ENCODE measurements around the gene NFKB1.

The NFKB1 gene

GRCh38 chr4:102594000-102594399 is 92.8 kb downstream of the NFKB1 start:
- POLR2A ChIA-PET, result no interaction called here
- no peak for DNase-seq (ENCODE audit: extremely low spot score)
- CTCF ChIA-PET, result no interaction called here
- TF ChIP-seq HDGF (IDR thresholded peaks at IDR 0.05; ENCODE audit: borderline replicate concordance), result no peak
- TF ChIP-seq ELF4 (IDR thresholded peaks at IDR 0.05), result no peak
- no peak for TF ChIP-seq FOXA1 (IDR thresholded peaks at IDR 0.05)
- TF ChIP-seq, protein P1, sequence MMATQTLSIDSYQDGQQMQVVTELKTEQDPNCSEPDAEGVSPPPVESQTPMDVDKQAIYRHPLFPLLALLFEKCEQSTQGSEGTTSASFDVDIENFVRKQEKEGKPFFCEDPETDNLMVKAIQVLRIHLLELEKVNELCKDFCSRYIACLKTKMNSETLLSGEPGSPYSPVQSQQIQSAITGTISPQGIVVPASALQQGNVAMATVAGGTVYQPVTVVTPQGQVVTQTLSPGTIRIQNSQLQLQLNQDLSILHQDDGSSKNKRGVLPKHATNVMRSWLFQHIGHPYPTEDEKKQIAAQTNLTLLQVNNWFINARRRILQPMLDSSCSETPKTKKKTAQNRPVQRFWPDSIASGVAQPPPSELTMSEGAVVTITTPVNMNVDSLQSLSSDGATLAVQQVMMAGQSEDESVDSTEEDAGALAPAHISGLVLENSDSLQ (IDR thresholded peaks at IDR 0.05), result no peak
- TF ChIP-seq FOXK2 (IDR thresholded peaks at IDR 0.05), result no peak
- TF ChIP-seq SP1 (IDR thresholded peaks at IDR 0.05), result no peak

DNA sequence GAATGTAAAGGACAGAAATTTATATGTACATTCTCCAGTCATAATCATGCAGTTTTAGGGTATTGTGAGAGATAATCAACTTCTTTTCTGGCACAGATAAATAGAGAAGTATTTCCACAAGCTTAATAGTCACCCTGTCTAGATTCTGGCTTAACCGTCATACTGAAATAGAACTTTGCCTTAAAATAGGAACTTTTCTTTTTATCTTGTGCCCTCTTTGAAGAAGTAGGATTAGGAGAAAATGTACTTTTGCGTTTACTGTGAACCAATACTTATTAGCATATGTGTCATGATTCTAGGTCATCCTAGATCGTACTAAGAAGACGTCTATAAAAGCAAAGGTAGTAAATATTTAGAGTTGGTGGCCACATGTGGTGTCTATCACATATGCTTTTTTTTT is 95.4 kb downstream of the NFKB1 start:
- TF ChIP-seq BHLHE40 (IDR thresholded peaks at IDR 0.05; ENCODE audit: borderline replicate concordance) (no peak), HDGF (IDR thresholded peaks at IDR 0.05; ENCODE audit: borderline replicate concordance) (no peak), FOXK2 (IDR thresholded peaks at IDR 0.05) (no peak), ELF4 (IDR thresholded peaks at IDR 0.05) (no peak)
- TF ChIP-seq, protein P1 (IDR thresholded peaks at IDR 0.05), result no peak
- ChIA-PET CTCF (no interaction called here), POLR2A (no interaction called here)
- DNase-seq (ENCODE audit: extremely low spot score), result no peak

DNA sequence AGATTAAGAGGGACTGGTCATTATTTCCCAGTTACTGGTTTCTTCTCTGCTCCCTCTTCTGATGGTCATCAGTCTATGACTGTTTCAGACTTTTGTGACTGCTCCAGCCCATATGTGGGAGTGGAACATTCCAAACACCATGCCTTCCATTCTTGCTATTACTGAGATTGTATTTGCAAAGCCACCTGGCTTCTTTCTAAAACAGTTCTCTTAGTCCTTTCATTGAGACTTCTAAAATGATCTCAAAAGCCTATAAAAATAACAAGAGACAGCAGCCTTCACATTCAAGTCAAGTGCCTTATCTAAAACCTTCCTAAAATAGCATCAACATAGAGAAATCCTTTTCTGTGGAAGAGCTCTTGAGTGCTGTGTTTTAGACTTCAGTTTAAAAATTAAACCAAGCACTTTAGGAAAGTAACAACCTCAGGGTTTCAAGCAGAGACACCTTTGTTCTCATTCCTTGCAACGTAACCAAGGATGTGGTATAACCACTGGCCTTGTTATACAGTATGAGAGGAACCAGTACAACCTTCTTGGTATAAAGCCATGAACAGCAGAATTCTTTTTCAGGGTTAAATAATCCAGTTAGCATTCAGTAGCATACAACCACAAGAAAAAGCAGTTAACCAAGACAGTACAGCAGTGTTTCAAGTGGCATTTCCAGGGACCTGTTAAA is 97.1 kb downstream of the NFKB1 start:
- DNase-seq (ENCODE audit: extremely low spot score), result no peak
- TF ChIP-seq ARNT (IDR thresholded peaks at IDR 0.05), result no peak
- no peak for TF ChIP-seq SUZ12 (IDR thresholded peaks at IDR 0.05)
- TF ChIP-seq FOXM1 (IDR thresholded peaks at IDR 0.05; ENCODE audit: borderline replicate concordance), result no peak
- TF ChIP-seq ELF4 (IDR thresholded peaks at IDR 0.05), result no peak
- no peak for TF ChIP-seq NFRKB (IDR thresholded peaks at IDR 0.05)
- no peak for TF ChIP-seq SP1 (IDR thresholded peaks at IDR 0.05)
- no peak for TF ChIP-seq FOXA1 (IDR thresholded peaks at IDR 0.05)
- TF ChIP-seq TARDBP (IDR thresholded peaks at IDR 0.05), result no peak
- TF ChIP-seq FOXK2 (IDR thresholded peaks at IDR 0.05), result no peak
- no peak for TF ChIP-seq ZNF384 (IDR thresholded peaks at IDR 0.05)
- TF ChIP-seq LEF1 (IDR thresholded peaks at IDR 0.05; ENCODE audit: borderline replicate concordance), result no peak
- no peak for TF ChIP-seq L3MBTL2 (conservative IDR thresholded peaks at IDR 0.05)
- POLR2A ChIA-PET, result no interaction called here
- CTCF ChIA-PET, result no interaction called here

- DNase-seq (ENCODE audit: extremely low spot score), result no peak
- TF ChIP-seq, protein P1 (IDR thresholded peaks at IDR 0.05), result no peak
- TF ChIP-seq SUZ12 (IDR thresholded peaks at IDR 0.05), result no peak
- TF ChIP-seq CTBP1 (IDR thresholded peaks at IDR 0.05; ENCODE audit: borderline replicate concordance), result no peak
- TF ChIP-seq NFRKB (IDR thresholded peaks at IDR 0.05), result no peak
- TF ChIP-seq HDGF (IDR thresholded peaks at IDR 0.05; ENCODE audit: borderline replicate concordance), result no peak
- TF ChIP-seq ZNF384 (IDR thresholded peaks at IDR 0.05), result no peak
- no peak for TF ChIP-seq FOXA1 (IDR thresholded peaks at IDR 0.05)
- no peak for TF ChIP-seq FOXK2 (IDR thresholded peaks at IDR 0.05)
- no peak for TF ChIP-seq BHLHE40 (IDR thresholded peaks at IDR 0.05; ENCODE audit: borderline replicate concordance)
- no peak for TF ChIP-seq ELF4 (IDR thresholded peaks at IDR 0.05)
- no peak for TF ChIP-seq FOXM1 (IDR thresholded peaks at IDR 0.05; ENCODE audit: borderline replicate concordance)
- TF ChIP-seq SP1 (IDR thresholded peaks at IDR 0.05), result no peak
- CTCF ChIA-PET, result no interaction called here
- POLR2A ChIA-PET, result no interaction called here
Observed at GRCh38 chr4:102598762-102599374, 97.7 kb downstream of the NFKB1 start.

DNA sequence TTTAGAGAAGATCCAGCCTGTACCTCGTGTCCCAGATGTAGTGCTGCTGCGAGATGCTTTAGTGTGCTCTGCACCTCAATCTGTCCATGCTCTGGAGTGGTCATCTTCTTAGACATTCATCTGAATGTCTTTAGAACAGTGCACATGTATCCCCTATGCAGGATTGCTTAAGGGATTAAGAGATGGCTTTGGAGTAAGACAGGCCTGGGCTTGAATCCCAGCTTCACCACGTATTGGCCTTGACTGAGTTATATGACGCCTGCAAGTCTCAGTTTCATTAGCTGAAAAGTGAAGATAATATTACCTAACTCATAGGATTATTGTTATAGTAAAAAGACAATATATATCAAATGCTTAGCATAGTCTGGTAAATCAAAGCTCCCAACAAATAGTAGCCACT is 98.3 kb downstream of the NFKB1 start:
- TF ChIP-seq TARDBP (IDR thresholded peaks at IDR 0.05), result no peak
- TF ChIP-seq NFRKB (IDR thresholded peaks at IDR 0.05), result no peak
- TF ChIP-seq L3MBTL2 (conservative IDR thresholded peaks at IDR 0.05), result no peak
- TF ChIP-seq, protein P1 (IDR thresholded peaks at IDR 0.05), result no peak
- TF ChIP-seq BHLHE40 (IDR thresholded peaks at IDR 0.05; ENCODE audit: borderline replicate concordance), result no peak
- no peak for TF ChIP-seq CTBP1 (IDR thresholded peaks at IDR 0.05; ENCODE audit: borderline replicate concordance)
- TF ChIP-seq SUZ12 (IDR thresholded peaks at IDR 0.05), result no peak
- CTCF ChIA-PET, result no interaction called here
- POLR2A ChIA-PET, result no interaction called here
- no peak for DNase-seq (ENCODE audit: extremely low spot score)

GRCh38 chr4:102599886-102600285 is 98.7 kb downstream of the NFKB1 start:
- TF ChIP-seq SP1 (IDR thresholded peaks at IDR 0.05) (no peak), ZNF384 (IDR thresholded peaks at IDR 0.05) (no peak), FOXA1 (IDR thresholded peaks at IDR 0.05) (no peak), HDGF (IDR thresholded peaks at IDR 0.05; ENCODE audit: borderline replicate concordance) (no peak), LEF1 (IDR thresholded peaks at IDR 0.05; ENCODE audit: borderline replicate concordance) (no peak), ELF4 (IDR thresholded peaks at IDR 0.05) (no peak), L3MBTL2 (conservative IDR thresholded peaks at IDR 0.05) (no peak)
- TF ChIP-seq, protein P1 (IDR thresholded peaks at IDR 0.05), result no peak
- ChIA-PET POLR2A (no interaction called here), CTCF (no interaction called here)
- DNase-seq (ENCODE audit: extremely low spot score), result no peak
